ENCODE results near the gene N4BP2L2.

The N4BP2L2 gene

DNA sequence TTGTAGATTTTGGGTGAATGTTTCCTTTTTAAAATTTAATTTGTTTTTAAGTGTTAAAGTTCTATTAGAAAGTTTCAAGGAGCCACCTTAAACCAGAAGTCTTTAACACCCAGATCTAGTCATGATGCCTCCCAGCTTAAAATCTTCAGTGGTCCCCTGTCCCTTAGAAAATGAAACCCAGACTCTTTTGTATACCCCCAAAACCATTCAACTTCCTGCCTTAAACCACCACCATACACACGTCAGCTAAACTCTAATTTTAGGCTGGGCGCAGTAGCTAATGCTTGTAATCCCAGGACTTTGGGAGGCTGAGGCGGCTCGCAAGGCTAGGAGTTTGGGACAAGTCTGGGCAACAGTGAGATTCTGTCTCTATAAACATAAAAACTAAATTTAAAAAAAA is 148.5 kb downstream of the N4BP2L2 start:
- ChIA-PET CTCF (interaction anchor here (0.7 to 1.6 kb wide), 3 partner anchors 8 to 67 kb away, joined by 3 to 4 read pairs (median 3); no protein-coding TSS in a partner anchor), POLR2A (no interaction called here)
- no peak for DNase-seq (ENCODE audit: extremely low spot score)
- TF ChIP-seq, protein P1, sequence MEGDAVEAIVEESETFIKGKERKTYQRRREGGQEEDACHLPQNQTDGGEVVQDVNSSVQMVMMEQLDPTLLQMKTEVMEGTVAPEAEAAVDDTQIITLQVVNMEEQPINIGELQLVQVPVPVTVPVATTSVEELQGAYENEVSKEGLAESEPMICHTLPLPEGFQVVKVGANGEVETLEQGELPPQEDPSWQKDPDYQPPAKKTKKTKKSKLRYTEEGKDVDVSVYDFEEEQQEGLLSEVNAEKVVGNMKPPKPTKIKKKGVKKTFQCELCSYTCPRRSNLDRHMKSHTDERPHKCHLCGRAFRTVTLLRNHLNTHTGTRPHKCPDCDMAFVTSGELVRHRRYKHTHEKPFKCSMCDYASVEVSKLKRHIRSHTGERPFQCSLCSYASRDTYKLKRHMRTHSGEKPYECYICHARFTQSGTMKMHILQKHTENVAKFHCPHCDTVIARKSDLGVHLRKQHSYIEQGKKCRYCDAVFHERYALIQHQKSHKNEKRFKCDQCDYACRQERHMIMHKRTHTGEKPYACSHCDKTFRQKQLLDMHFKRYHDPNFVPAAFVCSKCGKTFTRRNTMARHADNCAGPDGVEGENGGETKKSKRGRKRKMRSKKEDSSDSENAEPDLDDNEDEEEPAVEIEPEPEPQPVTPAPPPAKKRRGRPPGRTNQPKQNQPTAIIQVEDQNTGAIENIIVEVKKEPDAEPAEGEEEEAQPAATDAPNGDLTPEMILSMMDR (IDR thresholded peaks at IDR 0.05; ENCODE audit: control extremely low read depth, extremely low read depth, low read depth, missing control alignments): no peak

DNA sequence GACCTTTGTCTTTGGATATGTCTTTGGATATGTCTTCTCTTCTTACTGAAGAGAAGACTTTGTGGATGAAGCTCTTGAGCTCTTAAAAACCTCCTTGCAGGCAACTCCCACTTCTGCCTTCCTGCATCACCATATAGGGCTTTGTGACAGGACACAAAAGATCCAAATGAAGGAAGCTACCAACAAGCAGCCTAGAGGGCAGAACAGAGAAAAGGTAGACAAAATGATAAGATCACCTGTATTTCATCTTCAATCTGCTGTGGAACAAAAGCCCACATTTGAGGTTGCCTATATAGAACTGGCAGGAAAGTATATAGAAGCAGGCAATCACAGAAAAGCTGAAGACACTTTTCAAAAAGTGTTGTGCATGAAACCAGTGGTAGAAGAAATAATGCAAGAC is 153.2 kb downstream of the N4BP2L2 start:
- POLR2A ChIA-PET: no interaction called here
- CTCF ChIA-PET: interaction anchor here (1.0 to 4.2 kb wide), 5 partner anchors 13 to 196 kb away, joined by 3 to 20 read pairs (median 4); no protein-coding TSS in a partner anchor
- TF ChIP-seq, protein P1 (IDR thresholded peaks at IDR 0.05; ENCODE audit: control extremely low read depth, extremely low read depth, low read depth, missing control alignments): no peak
- DNase-seq (ENCODE audit: extremely low spot score): no peak

DNA sequence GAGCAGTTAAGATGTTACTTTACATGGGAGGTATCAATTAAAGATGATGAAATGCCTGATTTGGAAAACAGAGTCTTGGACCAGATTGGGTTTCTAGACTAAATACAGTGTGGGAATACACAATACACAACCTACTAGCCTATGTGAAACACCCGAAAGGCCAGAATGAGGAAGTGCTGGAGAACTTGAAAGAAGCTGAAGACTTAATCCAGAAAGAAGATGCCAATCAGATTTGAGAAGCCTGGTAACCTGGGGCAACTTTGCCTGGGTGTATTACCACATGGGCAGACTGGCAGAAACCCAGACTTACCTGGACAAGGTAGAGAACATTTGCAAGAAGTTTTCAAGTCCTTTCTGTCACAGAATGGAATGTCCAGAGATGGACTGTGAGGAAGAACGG is 153.9 kb downstream of the N4BP2L2 start:
- ChIA-PET CTCF (interaction anchor here (1.0 to 4.2 kb wide), 6 partner anchors 10 to 197 kb away, joined by 3 to 20 read pairs (median 4); no protein-coding TSS in a partner anchor), POLR2A (no interaction called here)
- no peak for DNase-seq (ENCODE audit: extremely low spot score)
- TF ChIP-seq, protein P1 (IDR thresholded peaks at IDR 0.05; ENCODE audit: control extremely low read depth, extremely low read depth, low read depth, missing control alignments): no peak

DNA sequence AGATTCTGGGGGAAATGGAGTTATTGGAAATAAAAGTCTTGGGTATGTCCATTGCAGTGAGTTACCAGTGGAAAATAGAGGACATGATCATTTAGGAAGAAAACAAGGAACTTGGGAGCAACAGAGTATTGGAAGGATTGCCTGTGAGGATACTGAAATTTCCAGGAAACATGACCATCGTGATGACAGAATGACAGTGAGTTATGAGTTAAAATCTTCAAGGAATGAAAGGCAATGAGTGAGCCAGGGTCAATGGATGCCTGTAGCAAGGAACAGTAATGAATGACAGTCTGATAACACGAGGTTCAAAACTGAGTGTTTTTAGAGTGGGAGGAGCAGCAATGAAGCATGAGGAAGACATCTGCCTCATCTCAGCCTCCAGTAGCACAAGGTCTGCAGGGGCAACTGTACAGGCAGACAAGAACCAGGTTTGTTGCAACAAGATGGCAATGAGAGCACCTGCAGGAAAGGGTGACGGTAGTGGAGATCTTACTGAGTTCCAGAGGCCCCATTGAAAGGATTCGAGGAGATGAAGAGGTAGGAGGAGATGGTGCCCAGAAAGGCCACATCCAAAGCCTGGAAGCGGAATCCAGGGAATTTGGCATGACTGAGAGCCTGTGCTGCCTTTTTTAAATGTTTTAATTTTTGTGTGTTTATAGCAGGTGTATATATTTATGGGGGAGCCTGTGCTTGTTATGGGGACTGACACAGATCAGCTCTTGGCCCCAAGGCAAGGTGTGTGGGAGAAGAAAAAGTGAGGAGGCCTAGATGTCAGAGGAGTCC is 154.6 kb downstream of the N4BP2L2 start:
- no peak for DNase-seq (ENCODE audit: extremely low spot score)
- POLR2A ChIA-PET: no interaction called here
- CTCF ChIA-PET: interaction anchor here (1.3 to 4.3 kb wide), 4 partner anchors 11 to 198 kb away, joined by 3 to 53 read pairs (median 12); no protein-coding TSS in a partner anchor
- TF ChIP-seq, protein P1 (IDR thresholded peaks at IDR 0.05; ENCODE audit: control extremely low read depth, extremely low read depth, low read depth, missing control alignments): no peak
